Osteocyte (in vitro differentiated cells): Measurements from ENCODE around the gene EPHB3. TPM values are rescaled to one million over a fixed set of nuclear protein-coding genes. Genes with fewer than 3 reads are reported as not detected.

Experiments used
- DNase-seq: peaks from one replicate; pipeline ENCODE4 v3.0.0; 2021; ENCODE audit warnings: mixed read lengths; ENCODE audit not compliant: unreplicated experiment; ENCODE audit errors: extremely low spot score
- H3K27ac Mint-ChIP-seq: one replicate; pipeline ENCODE4 v1.8.0; 2021; ENCODE audit warnings: mild to moderate bottlenecking, mixed read lengths; ENCODE audit not compliant: unreplicated experiment
- H3K27me3 Mint-ChIP-seq: one replicate; pipeline ENCODE4 v1.8.0; 2021; ENCODE audit warnings: mixed read lengths; ENCODE audit not compliant: unreplicated experiment
- H3K36me3 Mint-ChIP-seq: one replicate; pipeline ENCODE4 v1.8.0; 2021; ENCODE audit warnings: mixed read lengths; ENCODE audit not compliant: unreplicated experiment
- H3K4me1 Mint-ChIP-seq: one replicate; pipeline ENCODE4 v1.8.0; 2021; ENCODE audit warnings: mixed read lengths; ENCODE audit not compliant: unreplicated experiment
- H3K4me3 Mint-ChIP-seq: one replicate; pipeline ENCODE4 v1.8.0; 2021; ENCODE audit warnings: mild to moderate bottlenecking, moderate library complexity, mixed read lengths; ENCODE audit not compliant: unreplicated experiment
- H3K9me3 Mint-ChIP-seq: one replicate; pipeline ENCODE4 v1.8.0; 2021; ENCODE audit warnings: mixed read lengths; ENCODE audit not compliant: unreplicated experiment
- total RNA-seq: library from RNA; stranded (reverse); gene quantifications from 2 replicates; pipeline ENCODE4 v1.2.1, GENCODE V29; 2021
- TF ChIP-seq, protein P1 (sequence below): fragments of 200-600 bp; sonication (generic); IDR thresholded peaks from 2 replicates; pipeline ENCODE4 v1.5.0; 2021; ENCODE audit warnings: antibody characterized with exemption, mild to moderate bottlenecking, moderate library complexity

EPHB3 gene
- total RNA-seq, 1 donor from 2014 or later, result 11.4 TPM

DNA sequence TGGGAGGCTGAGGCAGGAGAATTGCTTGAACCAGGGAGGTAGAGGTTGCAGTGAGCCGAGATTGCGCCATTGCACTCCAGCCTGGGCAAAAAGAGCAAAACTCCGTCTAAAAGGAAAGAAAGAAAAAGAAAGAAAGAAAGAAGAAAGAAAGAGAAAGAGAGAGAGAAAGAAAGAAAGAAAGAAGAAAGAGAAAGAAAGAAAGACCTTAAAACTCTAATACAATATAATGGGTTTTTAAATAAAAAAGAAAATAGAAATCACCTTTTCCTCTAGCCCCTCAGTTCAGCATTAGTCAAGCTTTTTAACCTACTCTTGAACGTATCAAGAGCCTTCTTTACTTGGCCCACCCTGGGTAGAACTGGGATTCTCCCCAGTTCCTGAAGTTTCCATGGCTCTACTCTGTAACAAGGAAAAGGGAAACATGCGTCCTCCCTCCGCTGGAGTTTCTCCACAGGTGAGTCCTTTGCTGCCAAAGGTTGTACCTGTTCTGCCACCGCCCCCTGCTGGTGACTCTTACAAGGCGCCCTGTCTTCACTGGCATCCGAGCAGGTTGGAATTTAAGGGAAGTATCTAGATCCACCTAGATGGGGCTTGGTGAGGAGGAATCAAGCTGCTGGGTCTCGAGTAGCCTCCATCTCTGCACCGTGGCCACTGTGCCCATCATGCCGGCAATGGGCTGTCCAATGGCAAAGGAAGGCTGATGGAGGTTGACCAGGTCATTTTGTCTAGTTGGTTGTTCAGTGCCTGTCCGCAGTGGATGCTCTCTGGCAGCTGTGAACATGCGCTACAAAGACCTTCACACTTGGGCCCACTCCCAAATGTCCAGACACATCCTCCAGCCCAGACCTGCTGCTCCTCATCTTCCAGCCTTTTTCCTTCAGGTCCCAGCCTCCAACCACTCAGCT is 20.6 kb upstream of the EPHB3 start:
- Mint-ChIP-seq H3K4me3 (no peak overlapping the region), H3K27me3 (peaks cover 90% of the 10 kb centered on the region), H3K36me3 (no peaks in the 10 kb centered on the region), H3K9me3 (no peaks in the 10 kb centered on the region), H3K27ac (no peak overlapping the region), H3K4me1 (peaks cover 3% of the 10 kb centered on the region)
- TF ChIP-seq, protein P1, sequence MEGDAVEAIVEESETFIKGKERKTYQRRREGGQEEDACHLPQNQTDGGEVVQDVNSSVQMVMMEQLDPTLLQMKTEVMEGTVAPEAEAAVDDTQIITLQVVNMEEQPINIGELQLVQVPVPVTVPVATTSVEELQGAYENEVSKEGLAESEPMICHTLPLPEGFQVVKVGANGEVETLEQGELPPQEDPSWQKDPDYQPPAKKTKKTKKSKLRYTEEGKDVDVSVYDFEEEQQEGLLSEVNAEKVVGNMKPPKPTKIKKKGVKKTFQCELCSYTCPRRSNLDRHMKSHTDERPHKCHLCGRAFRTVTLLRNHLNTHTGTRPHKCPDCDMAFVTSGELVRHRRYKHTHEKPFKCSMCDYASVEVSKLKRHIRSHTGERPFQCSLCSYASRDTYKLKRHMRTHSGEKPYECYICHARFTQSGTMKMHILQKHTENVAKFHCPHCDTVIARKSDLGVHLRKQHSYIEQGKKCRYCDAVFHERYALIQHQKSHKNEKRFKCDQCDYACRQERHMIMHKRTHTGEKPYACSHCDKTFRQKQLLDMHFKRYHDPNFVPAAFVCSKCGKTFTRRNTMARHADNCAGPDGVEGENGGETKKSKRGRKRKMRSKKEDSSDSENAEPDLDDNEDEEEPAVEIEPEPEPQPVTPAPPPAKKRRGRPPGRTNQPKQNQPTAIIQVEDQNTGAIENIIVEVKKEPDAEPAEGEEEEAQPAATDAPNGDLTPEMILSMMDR, result peak; percentile 57
- peak; percentile 72 for DNase-seq

DNA sequence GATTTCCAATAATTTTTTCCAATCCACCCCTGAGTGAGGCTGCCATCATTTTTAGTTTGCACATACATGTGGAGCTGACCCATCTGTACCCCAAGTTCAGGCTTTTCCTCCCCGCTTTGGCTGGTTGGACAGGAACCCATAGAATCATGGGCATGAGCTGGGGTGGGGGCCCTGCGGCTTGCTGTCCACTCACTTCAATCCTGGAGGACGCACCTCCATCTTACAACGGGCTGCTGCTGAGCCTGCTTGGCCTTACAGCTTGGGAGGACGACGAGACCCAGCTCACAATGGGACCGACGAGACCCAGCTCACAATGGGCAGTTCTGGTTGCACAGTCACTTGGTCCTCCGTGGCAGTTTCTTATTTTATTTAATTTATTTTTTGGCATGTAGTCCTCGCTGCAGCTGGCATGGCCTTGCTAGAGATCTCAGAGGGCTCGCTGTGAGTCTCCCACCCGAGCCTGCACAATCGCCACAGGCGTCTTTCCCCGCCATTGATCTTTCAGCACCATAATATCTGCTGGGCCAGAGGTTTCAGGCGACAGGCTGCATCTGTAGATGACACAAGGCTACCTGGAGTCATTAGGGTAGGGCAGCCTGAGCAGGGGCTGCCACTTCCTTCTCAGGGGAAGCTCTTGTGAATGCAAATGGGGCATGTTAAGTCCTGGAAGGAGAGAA is 19.6 kb upstream of the EPHB3 start:
- peak; percentile 57 for DNase-seq
- H3K9me3 Mint-ChIP-seq, result no peaks in the 10 kb centered on the region
- H3K27me3 Mint-ChIP-seq, result peaks cover 89% of the 10 kb centered on the region
- H3K4me1 Mint-ChIP-seq, result peaks cover 3% of the 10 kb centered on the region
- TF ChIP-seq, protein P1, result no peak
- no peak overlapping the region for H3K4me3 Mint-ChIP-seq
- H3K36me3 Mint-ChIP-seq, result no peaks in the 10 kb centered on the region
- H3K27ac Mint-ChIP-seq, result no peak overlapping the region

DNA sequence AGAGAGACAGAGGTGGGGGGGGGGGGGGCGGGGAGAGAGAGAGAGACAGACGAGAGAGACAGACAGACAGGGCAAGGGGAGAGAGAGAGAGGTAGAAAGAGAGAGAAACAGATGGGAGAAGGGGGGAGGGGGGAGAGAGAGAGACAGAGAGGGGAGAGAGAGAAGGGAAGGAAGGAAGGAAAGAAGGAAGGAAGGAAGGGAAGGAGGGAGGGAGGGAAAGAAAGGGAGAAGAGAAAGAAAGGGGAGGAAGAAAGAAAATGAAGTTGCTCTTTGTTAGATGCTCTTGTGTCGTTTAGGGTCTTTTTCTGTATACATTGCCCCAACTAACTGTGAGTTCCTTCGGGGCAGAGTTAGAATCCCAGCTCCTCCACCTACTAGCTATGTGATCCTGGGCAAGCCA is 19.0 kb upstream of the EPHB3 start:
- DNase-seq, result no peak
- H3K9me3 Mint-ChIP-seq, result no peaks in the 10 kb centered on the region
- no peak overlapping the region for H3K27ac Mint-ChIP-seq
- H3K4me3 Mint-ChIP-seq, result no peak overlapping the region
- H3K36me3 Mint-ChIP-seq, result no peaks in the 10 kb centered on the region
- H3K27me3 Mint-ChIP-seq, result peaks cover 85% of the 10 kb centered on the region
- TF ChIP-seq, protein P1, result no peak
- H3K4me1 Mint-ChIP-seq, result peaks cover 3% of the 10 kb centered on the region

DNA sequence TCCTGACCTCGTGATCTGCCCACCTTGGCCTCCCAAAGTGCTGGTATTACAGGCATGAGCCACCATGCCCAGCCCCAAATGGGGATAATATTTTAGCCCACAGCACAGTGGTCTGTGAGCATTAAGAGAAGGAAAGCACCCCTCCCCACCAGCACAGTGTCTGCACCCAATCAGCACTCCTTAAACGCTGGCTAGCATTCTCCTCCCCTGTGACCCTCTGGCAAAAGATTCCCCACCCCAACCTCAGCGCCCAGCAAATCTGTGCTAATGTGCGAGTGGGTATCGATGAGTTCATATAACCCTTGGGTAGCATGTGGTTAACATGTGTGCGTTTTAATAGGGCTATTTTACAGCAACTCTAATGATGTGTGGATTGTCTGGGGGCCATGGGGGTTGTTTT is 18.3 kb upstream of the EPHB3 start:
- H3K27ac Mint-ChIP-seq, result no peak overlapping the region
- DNase-seq, result no peak
- peaks cover 80% of the 10 kb centered on the region for H3K27me3 Mint-ChIP-seq
- TF ChIP-seq, protein P1, result no peak
- H3K4me1 Mint-ChIP-seq, result peaks cover 3% of the 10 kb centered on the region
- no peak overlapping the region for H3K4me3 Mint-ChIP-seq
- no peaks in the 10 kb centered on the region for H3K9me3 Mint-ChIP-seq
- no peaks in the 10 kb centered on the region for H3K36me3 Mint-ChIP-seq
